HG02763 (cell line): ENCODE data around the gene THAP4.
"Not testable (repeated sequence)": the region's sequence is repeated elsewhere in the genome, so short reads cannot be mapped to it uniquely, and the experiment has no call there.

Experiments
- ATAC-seq: cut with Tn5 transposase; IDR thresholded peaks from one replicate; pipeline ENCODE4 v1.9.1; 2021; ENCODE audit warnings: mild to moderate bottlenecking, moderate library complexity; ENCODE audit not compliant: unreplicated experiment

Gene THAP4

DNA sequence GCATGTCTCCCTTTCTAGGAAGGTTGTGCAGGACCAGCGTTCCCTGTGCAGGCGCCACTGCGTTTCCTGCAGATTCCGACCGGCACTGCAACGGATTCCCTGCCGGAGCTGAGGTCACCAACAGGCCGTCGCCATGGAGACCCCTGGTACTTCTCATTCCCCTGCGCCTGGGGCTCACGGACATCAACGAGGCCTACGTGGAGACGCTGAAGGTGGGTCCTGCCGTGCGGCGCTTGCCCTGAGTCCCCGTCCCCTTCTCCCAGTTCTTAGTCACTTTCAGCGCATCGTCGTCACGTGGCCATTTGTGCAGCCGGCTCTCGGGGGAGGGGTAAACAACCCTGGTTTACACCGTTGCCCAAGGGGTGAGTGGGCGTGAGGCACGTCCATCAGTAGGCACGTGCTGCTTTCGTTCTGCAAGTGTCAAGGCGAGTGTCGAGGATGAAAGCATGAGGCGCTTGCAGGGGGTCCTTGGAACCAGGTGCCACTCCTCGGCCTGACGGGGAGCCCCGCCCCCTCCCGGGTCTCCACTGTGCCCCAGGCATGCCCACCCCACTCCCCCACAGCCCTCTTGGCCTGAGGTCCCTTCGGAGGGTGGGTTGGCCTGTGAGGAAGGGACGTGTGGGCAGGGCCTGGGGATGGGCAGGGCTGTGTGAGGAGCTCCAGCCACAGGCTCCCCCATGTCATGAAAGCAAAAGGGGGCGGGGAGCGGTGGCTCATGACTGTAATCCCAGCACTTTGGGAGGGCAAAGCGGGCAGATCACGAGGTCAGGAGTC, 29.9 kb upstream of the THAP4 start:
- ATAC-seq = no peak

DNA sequence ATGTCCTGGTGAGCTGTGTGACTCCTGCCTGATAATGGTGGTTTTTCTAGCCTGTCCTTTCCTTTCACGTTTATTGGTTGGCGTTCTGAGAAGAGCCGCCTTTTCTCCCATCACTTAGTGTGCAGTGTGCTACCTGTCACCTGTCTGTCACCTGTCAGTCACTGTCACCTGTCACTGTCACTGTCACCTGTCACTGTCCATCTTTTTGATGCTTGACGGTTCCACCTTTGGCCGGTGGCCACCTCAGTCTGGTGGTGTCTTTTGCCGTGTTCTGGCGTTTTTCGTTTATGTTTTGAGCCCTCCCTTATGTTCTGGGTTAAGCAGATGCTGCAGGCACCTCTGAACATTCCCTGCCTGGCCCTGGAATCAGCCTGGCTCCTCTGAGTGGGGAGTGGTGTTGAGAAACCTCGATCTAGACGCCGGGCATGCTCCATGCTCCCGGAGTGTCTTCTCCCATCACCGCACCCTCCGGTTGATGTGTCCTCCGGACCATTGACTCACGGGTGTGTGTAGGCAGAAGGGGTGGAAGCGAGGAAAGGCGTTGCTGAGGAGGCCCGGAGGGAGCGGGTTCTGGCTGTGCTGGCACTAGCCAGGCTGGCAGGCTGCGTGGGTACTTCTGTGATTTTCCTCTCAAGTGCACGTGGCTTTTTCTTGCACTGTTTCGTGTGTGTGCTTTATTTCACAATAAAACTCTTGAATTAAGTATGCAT, 28.9 kb upstream of the THAP4 start:
- no peak for ATAC-seq

GRCh38 chr2:241662731-241663130, 25.8 kb upstream of the THAP4 start:
- ATAC-seq = not testable (repeated sequence)

GRCh38 chr2:241660593-241661213, 23.7 kb upstream of the THAP4 start:
- ATAC-seq = no peak

DNA sequence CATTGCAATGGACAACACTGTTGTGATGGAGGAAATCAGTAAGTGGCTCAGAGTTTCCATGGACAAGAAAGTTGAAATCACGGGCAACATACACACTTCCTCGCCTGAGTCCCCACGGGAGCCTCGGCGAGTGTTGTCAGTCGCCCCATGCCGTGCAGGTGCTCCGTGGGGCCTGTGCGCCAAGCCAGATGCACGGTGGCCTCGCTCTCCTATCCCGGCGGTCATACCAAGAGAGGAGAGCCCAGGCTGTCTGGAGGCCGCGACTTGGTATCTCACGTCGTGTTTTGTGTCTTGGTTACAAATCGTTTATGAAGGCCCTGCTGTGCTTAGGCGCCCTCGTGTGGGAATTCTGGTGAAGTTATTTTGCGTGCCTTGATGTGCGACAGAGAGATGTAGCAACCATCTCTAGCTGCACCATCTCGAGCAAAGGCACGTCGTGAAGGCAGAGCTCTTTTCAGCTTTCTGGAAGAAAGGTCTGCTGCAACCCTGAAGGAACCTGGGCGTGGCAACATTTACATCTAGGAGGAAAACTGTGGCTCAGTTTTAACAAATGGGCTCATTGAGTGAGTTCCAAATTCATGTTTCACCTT, 22.3 kb upstream of the THAP4 start:
- no peak for ATAC-seq

DNA sequence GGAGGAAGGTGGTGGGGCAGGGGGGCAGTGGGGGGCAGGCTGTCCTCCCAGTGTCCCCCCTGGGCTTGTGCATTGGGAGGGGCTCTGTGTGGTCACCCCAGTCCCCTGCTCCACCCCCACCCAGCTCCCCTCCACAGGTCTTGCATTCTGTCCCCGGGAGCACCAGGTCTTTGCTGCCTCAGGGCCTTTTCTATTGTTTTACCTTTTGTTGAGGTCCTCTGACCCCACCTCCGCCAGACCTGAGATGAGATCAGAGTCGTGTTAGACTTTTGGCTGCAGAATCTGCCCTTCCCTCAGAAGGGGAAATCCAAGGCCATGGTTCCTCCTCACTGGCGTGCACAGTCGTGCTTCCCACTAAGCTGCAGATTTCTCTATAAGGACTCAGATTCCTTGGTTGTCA, 21.3 kb upstream of the THAP4 start:
- ATAC-seq = no peak

DNA sequence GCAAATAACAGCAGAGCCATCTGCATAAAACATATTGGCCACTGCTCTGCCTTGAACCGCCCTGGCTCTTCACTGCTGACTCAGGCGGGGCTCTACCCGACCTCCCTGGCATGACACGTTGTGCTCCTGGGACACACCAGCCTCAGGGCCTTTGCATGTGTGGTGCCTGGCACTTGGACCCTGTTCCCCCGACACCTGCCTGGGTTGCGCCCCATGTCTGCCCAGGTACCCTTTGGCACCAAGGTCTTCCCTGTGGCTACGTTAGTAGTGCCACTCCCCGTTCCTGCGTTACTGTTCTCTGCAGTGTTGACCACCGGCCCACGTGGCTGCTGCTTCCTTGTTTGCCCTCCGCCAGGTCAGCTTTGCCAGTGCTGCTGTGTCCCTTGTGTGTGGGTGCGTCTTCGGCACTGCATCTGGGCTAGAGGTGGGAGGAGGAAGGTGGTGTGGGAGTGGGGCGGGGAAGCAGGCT, 20.9 kb upstream of the THAP4 start:
- ATAC-seq = no peak

GRCh38 chr2:241656190-241656741, 19.3 kb upstream of the THAP4 start:
- no peak for ATAC-seq

- ATAC-seq = no peak
These were observed 18.7 kb upstream of the THAP4 start for GRCh38 chr2:241655516-241656189.

DNA sequence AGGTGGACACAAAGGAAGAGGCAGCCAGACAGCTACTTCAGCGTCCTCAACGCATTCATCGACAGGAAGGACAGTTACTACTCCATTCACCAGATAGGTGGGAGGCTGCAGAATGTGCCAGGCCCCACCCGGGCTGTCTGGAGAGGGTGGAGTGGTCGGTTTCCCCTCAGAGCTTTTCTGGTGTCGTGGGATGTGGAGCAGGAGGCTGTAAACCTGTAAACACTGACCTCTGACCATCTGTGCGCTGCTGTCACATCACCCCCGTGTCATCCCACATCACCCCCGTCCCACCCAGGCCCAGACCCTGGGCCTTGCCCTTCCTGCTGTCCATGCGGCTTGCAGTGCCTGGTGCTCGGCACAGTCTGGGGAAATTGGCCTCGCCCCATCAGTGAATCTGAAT, 17.6 kb upstream of the THAP4 start:
- no peak for ATAC-seq

- no peak for ATAC-seq
These were observed 16.3 kb upstream of the THAP4 start for GRCh38 chr2:241653210-241653750.

DNA sequence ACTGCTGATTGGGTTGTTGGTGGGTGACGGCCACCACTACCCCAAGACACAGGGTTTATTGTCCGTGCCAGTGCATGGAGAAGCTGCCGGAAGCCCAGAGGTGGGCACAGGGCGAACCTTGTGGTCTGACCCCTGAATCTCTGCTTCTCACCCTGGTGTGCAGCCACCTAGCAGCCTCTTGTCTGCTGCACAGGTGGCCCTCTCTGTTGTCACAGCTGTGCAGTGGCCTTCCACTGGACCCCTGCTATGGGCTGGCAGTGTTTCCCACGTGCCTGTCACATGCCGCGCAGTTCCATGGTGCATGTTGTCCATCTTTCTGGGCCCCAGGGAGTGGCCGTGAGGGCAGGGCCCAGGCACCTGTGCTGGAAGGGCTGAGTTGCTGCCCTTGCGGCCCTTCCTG, 15.8 kb upstream of the THAP4 start:
- no peak for ATAC-seq

GRCh38 chr2:241652142-241652541, 15.2 kb upstream of the THAP4 start:
- ATAC-seq = no peak

DNA sequence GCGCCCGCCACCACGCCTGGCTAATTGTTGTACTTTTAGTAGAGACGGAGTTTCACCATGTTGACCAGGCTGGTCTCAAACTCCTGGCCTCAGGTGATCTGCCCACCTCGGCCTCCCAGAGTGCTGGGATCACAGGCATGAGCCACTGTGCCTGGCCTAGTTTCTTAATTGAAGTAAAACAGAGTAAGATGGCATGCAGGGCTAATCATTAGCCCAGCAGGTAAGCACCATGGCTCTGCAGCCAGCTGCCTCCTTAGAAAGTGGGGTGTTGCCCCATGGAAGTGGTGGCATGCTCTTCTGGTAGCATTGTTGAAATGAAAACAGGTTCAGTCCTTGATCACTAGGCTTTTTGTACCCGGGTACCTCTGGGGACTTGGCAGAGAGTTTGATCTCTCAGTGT, 13.0 kb upstream of the THAP4 start:
- ATAC-seq = no peak

- ATAC-seq = no peak
These were observed 12.4 kb upstream of the THAP4 start for GRCh38 chr2:241649404-241649803.

GRCh38 chr2:241648453-241648852, 11.5 kb upstream of the THAP4 start:
- ATAC-seq = no peak

- no peak for ATAC-seq
These were observed 9.1 kb upstream of the THAP4 start for GRCh38 chr2:241645915-241646645.

GRCh38 chr2:241645056-241645914, 8.3 kb upstream of the THAP4 start:
- ATAC-seq = no peak

GRCh38 chr2:241641631-241642030, 4.7 kb upstream of the THAP4 start:
- no peak for ATAC-seq
